Fibroblast of villous mesenchyme (primary cell): ENCODE data around the gene PAIP2B. TPM values are rescaled to one million over a fixed set of nuclear protein-coding genes. Genes with fewer than 3 reads are reported as not detected.
"Not testable (repeated sequence)": the region's sequence is repeated elsewhere in the genome, so short reads cannot be mapped to it uniquely, and the experiment has no call there.

Experiments
- DNase-seq: peaks from one replicate; pipeline ENCODE4 v3.0.0-alpha.2; 2010; ENCODE audit warnings: low read depth
- H3K4me3 ChIP-seq: 2 replicates; pipeline ENCODE4 v1.5.1; 2011; ENCODE audit warnings: low read depth, mild to moderate bottlenecking, low read length
- total RNA-seq: library from RNA; depleted of rRNA; stranded (reverse); fragments of >200 nt; gene quantifications from 2 replicates; pipeline ENCODE4 v1.2.3, GENCODE V29; 2012
- TF ChIP-seq, protein P1 (sequence below): IDR thresholded peaks from 2 replicates; pipeline ENCODE4 v1.5.1; 2012; ENCODE audit warnings: low read depth, mild to moderate bottlenecking, low read length; ENCODE audit not compliant: insufficient read depth

PAIP2B gene
- total RNA-seq, 1 donor = 0.43 TPM

DNA sequence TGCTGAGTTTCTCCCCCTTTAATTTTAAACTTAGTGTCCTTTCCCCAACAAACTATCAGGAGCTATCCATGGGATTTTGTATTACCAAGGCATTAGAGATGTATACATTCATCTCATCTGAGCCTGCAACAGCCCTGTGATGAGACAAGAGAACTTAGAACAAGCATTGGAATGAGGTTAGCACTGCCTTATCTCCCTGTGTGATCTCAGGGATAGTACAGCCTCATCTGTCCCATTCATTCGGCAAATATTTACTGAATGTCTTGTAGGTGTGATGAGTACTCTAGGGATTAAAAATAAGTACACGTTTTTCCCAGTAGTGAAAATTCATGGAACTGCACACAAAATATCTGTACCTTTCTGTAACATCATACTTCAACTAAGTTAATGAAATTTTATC lies 45.6 kb downstream of the PAIP2B start:
- no peak for DNase-seq
- TF ChIP-seq, protein P1, sequence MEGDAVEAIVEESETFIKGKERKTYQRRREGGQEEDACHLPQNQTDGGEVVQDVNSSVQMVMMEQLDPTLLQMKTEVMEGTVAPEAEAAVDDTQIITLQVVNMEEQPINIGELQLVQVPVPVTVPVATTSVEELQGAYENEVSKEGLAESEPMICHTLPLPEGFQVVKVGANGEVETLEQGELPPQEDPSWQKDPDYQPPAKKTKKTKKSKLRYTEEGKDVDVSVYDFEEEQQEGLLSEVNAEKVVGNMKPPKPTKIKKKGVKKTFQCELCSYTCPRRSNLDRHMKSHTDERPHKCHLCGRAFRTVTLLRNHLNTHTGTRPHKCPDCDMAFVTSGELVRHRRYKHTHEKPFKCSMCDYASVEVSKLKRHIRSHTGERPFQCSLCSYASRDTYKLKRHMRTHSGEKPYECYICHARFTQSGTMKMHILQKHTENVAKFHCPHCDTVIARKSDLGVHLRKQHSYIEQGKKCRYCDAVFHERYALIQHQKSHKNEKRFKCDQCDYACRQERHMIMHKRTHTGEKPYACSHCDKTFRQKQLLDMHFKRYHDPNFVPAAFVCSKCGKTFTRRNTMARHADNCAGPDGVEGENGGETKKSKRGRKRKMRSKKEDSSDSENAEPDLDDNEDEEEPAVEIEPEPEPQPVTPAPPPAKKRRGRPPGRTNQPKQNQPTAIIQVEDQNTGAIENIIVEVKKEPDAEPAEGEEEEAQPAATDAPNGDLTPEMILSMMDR = no peak
- H3K4me3 ChIP-seq = no peak overlapping the region

DNA sequence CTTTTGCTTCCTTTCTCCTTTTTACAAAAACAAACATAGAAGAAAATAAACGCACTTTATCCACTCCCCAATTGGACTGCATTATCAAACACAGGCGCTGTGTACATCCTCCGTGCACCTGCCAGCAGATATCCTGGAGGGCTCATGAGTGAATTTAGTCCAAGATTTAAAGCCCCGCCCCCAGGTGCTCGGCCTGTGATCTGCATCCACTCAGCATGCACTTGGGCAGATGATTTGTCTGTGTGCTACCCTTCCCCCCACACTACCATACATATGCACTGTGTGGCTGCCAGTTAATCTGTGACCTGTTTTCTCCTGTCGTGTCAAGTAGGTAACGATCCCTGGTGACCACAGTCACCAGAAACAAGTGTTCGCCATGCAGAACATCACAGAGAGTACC lies 48.1 kb downstream of the PAIP2B start:
- H3K4me3 ChIP-seq, DNase-seq: not testable (repeated sequence)

DNA sequence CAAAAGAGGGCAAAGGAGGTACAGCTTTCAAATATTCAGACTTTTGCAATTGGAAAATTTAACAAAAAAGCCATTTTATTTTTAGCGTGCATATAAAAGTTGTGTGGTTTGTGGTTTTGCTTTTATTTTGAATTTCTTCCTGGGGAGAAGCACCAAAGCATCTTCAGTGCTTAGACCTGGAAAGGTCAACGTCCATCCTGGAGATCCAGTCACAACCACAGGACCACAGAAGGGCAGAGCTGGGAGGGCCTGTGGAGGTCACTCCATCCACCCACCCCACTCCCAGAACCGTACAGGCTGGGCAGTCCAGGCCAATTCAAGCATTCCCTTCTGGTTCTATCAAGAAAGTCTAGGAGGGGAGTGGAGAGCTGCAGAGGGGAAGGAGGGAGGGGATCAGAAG lies 52.7 kb downstream of the PAIP2B start:
- TF ChIP-seq, protein P1 = no peak
- no peak for DNase-seq
- no peak overlapping the region for H3K4me3 ChIP-seq

DNA sequence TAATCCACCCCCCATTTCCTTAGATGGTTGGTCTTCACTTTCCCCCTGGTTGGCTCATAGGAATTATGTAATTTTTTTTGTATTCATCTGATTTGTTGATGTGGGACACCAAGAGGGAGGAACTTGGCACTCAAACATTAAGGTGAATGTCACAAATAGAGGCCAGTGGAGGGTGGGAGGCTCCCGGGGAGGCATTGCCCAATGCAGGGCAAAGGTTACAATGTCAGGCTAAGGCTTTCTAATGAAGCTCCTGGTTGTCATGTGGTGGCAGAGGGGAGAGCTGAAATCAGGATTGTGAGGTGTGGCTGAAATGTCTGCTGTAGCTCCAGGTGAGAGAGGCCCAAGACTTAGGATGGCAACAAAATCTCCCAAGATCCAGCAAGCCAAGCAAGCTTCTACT lies 53.8 kb downstream of the PAIP2B start:
- no peak for DNase-seq
- TF ChIP-seq, protein P1 = no peak
- no peak overlapping the region for H3K4me3 ChIP-seq

DNA sequence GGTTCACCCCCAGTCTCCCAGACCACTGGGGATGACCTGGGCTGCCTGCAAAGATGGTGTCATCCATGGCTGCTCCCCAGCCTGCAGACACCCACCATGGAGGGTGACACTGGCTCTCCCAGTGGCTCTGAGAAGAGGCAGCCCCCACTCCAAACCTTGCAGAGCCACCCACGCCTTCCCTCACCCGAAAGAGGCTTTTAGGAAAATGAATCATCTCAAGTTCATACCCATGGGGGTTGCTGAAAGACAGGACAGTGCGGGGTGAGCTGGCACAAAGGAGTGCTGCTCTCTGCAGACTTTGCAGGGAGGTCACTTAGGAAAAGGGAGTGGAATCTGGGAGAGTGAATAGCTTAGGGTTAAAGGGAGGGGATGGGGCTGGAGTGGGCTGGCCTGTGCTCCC lies 60.1 kb downstream of the PAIP2B start:
- DNase-seq = no peak
- H3K4me3 ChIP-seq = no peak overlapping the region
- TF ChIP-seq, protein P1 = no peak

DNA sequence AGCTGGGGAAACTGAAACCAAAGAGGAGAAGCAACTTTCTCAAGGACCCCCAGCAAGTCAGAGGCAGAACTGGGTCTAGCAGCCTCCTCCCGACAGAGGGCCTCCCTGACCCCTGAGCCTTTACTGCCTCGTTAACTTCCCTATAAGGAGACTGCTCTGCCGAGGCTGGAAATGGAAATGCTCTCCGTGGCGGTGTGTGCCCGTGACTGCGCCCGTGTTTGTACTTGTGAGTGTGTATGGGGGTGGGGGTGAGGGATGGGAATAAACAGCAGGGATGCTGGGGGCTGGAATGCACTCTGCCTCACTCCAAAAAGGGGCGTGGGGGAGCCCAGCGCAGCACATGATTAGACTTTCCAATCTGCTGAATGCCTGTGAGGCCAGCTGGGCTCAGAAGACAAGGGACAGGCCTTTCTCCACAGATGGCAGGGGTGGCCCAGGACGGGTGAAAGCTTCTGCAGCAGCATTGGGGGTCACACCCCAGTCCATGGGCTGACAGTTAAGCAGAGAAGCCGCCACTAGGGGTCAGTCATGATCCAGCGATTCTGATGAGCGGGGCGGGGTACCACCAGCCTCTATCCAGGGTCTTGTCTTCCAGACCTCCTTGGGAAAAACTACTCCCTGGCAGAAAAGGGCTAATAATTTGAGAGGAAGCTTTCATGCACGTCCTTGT lies 69.6 kb downstream of the PAIP2B start:
- TF ChIP-seq, protein P1 = peak; percentile 66
- peak; percentile 25 for DNase-seq
- peak overlapping the region; percentile 41 for H3K4me3 ChIP-seq

DNA sequence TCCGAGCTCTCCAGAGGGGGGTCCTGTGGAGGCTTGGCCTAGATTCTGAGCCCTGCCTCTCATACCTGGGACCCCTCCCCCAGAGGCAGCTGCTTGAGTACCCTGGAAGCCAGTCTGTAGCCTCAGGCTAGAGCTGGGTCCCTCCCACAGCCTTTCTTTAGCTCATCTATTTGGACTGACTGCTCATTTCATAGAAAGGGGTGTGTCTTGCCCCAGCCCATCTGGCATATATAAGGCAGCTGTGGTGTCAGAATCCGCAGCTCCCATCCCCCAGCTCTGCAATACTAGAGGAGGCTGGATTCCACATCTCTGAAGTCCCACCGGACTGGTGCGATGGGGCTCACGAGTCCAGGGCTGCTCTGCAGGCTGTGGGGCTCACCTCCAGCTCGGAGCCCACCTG lies 70.3 kb downstream of the PAIP2B start:
- peak; percentile 42 for DNase-seq
- H3K4me3 ChIP-seq = peak overlapping the region; percentile 41
- TF ChIP-seq, protein P1 = no peak
